Ovary (tissue), 3 donors: Measurements from ENCODE around the gene KDELR3.

Experiments
- POLR2A ChIP-seq: fragments of 450-650 bp; IDR thresholded peaks from one replicate; pipeline ENCODE4 v1.6.1; 2017; ENCODE audit warnings: antibody characterized with exemption, mild to moderate bottlenecking, moderate library complexity
- TF ChIP-seq, protein P1 (sequence below), 3 donors: fragments of 450-650 bp in 2 of 3; fragments of 200-600 bp in 1 of 3; IDR thresholded peaks; one replicate each; pipeline versions ENCODE4 v1.5.1 to v1.8.0; 2016 to 2022; ENCODE audit warnings: antibody characterized with exemption in 3 of 3, mild to moderate bottlenecking in 1 of 3
- donor health status: DM: no; HTN: no; CAD: no.

GRCh38 chr22:38419858-38420160 lies 48.1 kb upstream of the KDELR3 start:
- TF ChIP-seq POLR2A = no peak
- TF ChIP-seq, protein P1, sequence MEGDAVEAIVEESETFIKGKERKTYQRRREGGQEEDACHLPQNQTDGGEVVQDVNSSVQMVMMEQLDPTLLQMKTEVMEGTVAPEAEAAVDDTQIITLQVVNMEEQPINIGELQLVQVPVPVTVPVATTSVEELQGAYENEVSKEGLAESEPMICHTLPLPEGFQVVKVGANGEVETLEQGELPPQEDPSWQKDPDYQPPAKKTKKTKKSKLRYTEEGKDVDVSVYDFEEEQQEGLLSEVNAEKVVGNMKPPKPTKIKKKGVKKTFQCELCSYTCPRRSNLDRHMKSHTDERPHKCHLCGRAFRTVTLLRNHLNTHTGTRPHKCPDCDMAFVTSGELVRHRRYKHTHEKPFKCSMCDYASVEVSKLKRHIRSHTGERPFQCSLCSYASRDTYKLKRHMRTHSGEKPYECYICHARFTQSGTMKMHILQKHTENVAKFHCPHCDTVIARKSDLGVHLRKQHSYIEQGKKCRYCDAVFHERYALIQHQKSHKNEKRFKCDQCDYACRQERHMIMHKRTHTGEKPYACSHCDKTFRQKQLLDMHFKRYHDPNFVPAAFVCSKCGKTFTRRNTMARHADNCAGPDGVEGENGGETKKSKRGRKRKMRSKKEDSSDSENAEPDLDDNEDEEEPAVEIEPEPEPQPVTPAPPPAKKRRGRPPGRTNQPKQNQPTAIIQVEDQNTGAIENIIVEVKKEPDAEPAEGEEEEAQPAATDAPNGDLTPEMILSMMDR (IDR thresholded peaks at IDR 0.05) = no peak
